H1 (cell line): ENCODE results near the gene PPM1L. TPM values are rescaled to one million over a fixed set of nuclear protein-coding genes. Genes with fewer than 3 reads are reported as not detected.

ENCODE experiments used
- CHD7 ChIP-seq: fragments of 300-600 bp; sonication (generic); IDR thresholded peaks from 2 replicates; pipeline ENCODE4 v1.7.1; 2012; ENCODE audit warnings: low read length, moderate library complexity, mild to moderate bottlenecking, inconsistent platforms; ENCODE audit not compliant: insufficient replicate concordance
- SP4 ChIP-seq: IDR thresholded peaks from 2 replicates; pipeline ENCODE4 v1.6.1; 2012; ENCODE audit warnings: low read length, inconsistent platforms
- polyA plus RNA-seq, 7 experiments: library from polyadenylated mRNA; depleted of rRNA in 3 of 7; stranded (reverse) in 5 of 7; unstranded in 2 of 7; fragments of >200 nt in 5 of 7; fragments of 200-250 nt in 2 of 7; gene quantifications; 1 replicate in 5 of 7; 2 replicates in 1 of 7; 4 replicates in 1 of 7; pipeline versions ENCODE4 v1.2.1 to v1.2.3, GENCODE V29; 2011 to 2013; ENCODE audit warnings: missing spikeins in 2 of 7, mixed read lengths in 2 of 7
- total RNA-seq: library from RNA; stranded (reverse); fragmentation: NEBNext Ultra II Directional; extraction: Animal tissue kit (Norgen Biotek cat#: 25700); gene quantifications from 2 replicates; pipeline ENCODE4 v1.2.1, GENCODE V29; 2021

Gene PPM1L
- total and polyA plus RNA-seq, 2 of the 8 experiments (the other 6 are each of a cell fraction or from before 2014, with no cell fraction given) = 2.8 to 18.1 TPM

GRCh38 chr3:160757233-160758106, 1.4 kb downstream of the PPM1L start (continued):
- TF ChIP-seq CHD7 (peak; percentile 70), SP4 (no peak)
- TF ChIP-seq, all 59 proteins: peak for 11
